Measurements from ENCODE around the gene ATP2C2.
"Not testable (repeated sequence)": the region's sequence is repeated elsewhere in the genome, so short reads cannot be mapped to it uniquely, and the experiment has no call there.

The ATP2C2 gene

GRCh38 chr16:84396537-84397008 is 28.2 kb downstream of the ATP2C2 start:
- no peak for DNase-seq (ENCODE audit: low spot score)

- no peak for DNase-seq (ENCODE audit: low spot score)
These were observed 28.8 kb downstream of the ATP2C2 start for GRCh38 chr16:84397090-84397489.

GRCh38 chr16:84398701-84399100 is 30.4 kb downstream of the ATP2C2 start:
- no peak for DNase-seq (ENCODE audit: low spot score)

GRCh38 chr16:84399912-84400311 is 31.6 kb downstream of the ATP2C2 start:
- DNase-seq (ENCODE audit: low spot score): not testable (repeated sequence)

- DNase-seq (ENCODE audit: low spot score): not testable (repeated sequence)
These were observed 35.1 kb downstream of the ATP2C2 start for GRCh38 chr16:84403435-84403834.

GRCh38 chr16:84404324-84404723 is 36.0 kb downstream of the ATP2C2 start:
- no peak for DNase-seq (ENCODE audit: low spot score)

- no peak for DNase-seq (ENCODE audit: low spot score)
These were observed 36.8 kb downstream of the ATP2C2 start for GRCh38 chr16:84404936-84405639.

GRCh38 chr16:84406006-84406963 is 37.9 kb downstream of the ATP2C2 start:
- no peak for DNase-seq (ENCODE audit: low spot score)

GRCh38 chr16:84407588-84408313 is 39.4 kb downstream of the ATP2C2 start:
- no peak for DNase-seq (ENCODE audit: low spot score)

GRCh38 chr16:84408314-84408690 is 40.0 kb downstream of the ATP2C2 start:
- no peak for DNase-seq (ENCODE audit: low spot score)

GRCh38 chr16:84408856-84409255 is 40.5 kb downstream of the ATP2C2 start:
- no peak for DNase-seq (ENCODE audit: low spot score)

- no peak for DNase-seq (ENCODE audit: low spot score)
These were observed 42.2 kb downstream of the ATP2C2 start for GRCh38 chr16:84410361-84411138.

GRCh38 chr16:84411768-84412167 is 43.4 kb downstream of the ATP2C2 start:
- no peak for DNase-seq (ENCODE audit: low spot score)

GRCh38 chr16:84412262-84412661 is 43.9 kb downstream of the ATP2C2 start:
- no peak for DNase-seq (ENCODE audit: low spot score)

GRCh38 chr16:84413244-84414004 is 45.1 kb downstream of the ATP2C2 start:
- DNase-seq (ENCODE audit: low spot score): no peak

GRCh38 chr16:84414789-84415326 is 46.5 kb downstream of the ATP2C2 start:
- no peak for DNase-seq (ENCODE audit: low spot score)

- no peak for DNase-seq (ENCODE audit: low spot score)
These were observed 48.3 kb downstream of the ATP2C2 start for GRCh38 chr16:84416407-84417321.

GRCh38 chr16:84418056-84418849 is 49.9 kb downstream of the ATP2C2 start:
- no peak for DNase-seq (ENCODE audit: low spot score)

- no peak for DNase-seq (ENCODE audit: low spot score)
These were observed 51.4 kb downstream of the ATP2C2 start for GRCh38 chr16:84419730-84420129.
